HepG2 (cell line): ENCODE results near the gene GRK3. TPM values are rescaled to one million over a fixed set of nuclear protein-coding genes. Genes with fewer than 3 reads are reported as not detected.
A peak's percentile ranks its signal among the peaks of the same experiment; 100 is the strongest.

Experiments
- ASH2L ChIP-seq: fragments of 300-600, 200-600 bp; sonication (generic); IDR thresholded peaks from 2 replicates; pipeline ENCODE4 v1.7.0; 2017; ENCODE audit warnings: low read depth, mild to moderate bottlenecking, moderate library complexity, mixed read lengths, low read length; ENCODE audit not compliant: insufficient read length
- HDAC2 ChIP-seq: sonication (generic); formaldehyde crosslinking; IDR thresholded peaks from 2 replicates; pipeline ENCODE4 v1.4.0; 2020; ENCODE audit warnings: missing genetic modification reagents
- MED1 ChIP-seq: sonication (generic); formaldehyde crosslinking; IDR thresholded peaks from 2 replicates; pipeline ENCODE4 v1.4.0; 2020; ENCODE audit warnings: missing genetic modification reagents
- NCOA2 ChIP-seq: sonication (generic); formaldehyde crosslinking; IDR thresholded peaks from 2 replicates; pipeline ENCODE4 v1.8.0; 2022; ENCODE audit warnings: inconsistent platforms
- POLR2A ChIP-seq, 2 experiments: IDR thresholded peaks; 2 replicates each; pipeline ENCODE4 v1.6.1; 2011; ENCODE audit warnings: low read depth in 2 of 2, low read length in 2 of 2, mild to moderate bottlenecking in 1 of 2, moderate library complexity in 1 of 2; ENCODE audit not compliant: insufficient read depth in 1 of 2
- RERE ChIP-seq: IDR thresholded peaks from 2 replicates; pipeline ENCODE4 v1.6.1; 2016; ENCODE audit warnings: low read depth, missing genetic modification reagents, missing compliant biosample characterization
- SALL1 ChIP-seq: sonication (generic); formaldehyde crosslinking; IDR thresholded peaks from 2 replicates; pipeline ENCODE4 v1.8.0; 2022; ENCODE audit warnings: mild to moderate bottlenecking, missing genetic modification reagents
- ZGPAT ChIP-seq: IDR thresholded peaks from 2 replicates; pipeline ENCODE4 v1.6.1; 2016; ENCODE audit warnings: mild to moderate bottlenecking
- polyA plus RNA-seq, 8 experiments: library from polyadenylated mRNA; depleted of rRNA in 3 of 8; stranded (reverse) in 7 of 8; unstranded in 1 of 8; fragments of >200 nt; fragmentation: Illumina TruSeq in 4 of 8; extraction: Trizol in 4 of 8; gene quantifications; 2 replicates each; pipeline versions ENCODE4 v1.2.1 to v1.2.3, GENCODE V29; 2011 to 2016; ENCODE audit warnings: low read depth in 4 of 8, missing spikeins in 1 of 8, mixed read lengths in 1 of 8; ENCODE audit not compliant: insufficient read depth in 1 of 8
- total RNA-seq, 5 experiments: library from RNA; depleted of rRNA; stranded (reverse); fragments of >200 nt; fragmentation: Illumina TruSeq; extraction: Trizol; gene quantifications; 2 replicates each; pipeline ENCODE4 v1.2.3, GENCODE V29; 2016; ENCODE audit warnings: low read depth in 1 of 5
- TF ChIP-seq, protein P1 (sequence below): sonication (generic); formaldehyde crosslinking; IDR thresholded peaks from 2 replicates; pipeline ENCODE4 v1.4.0; 2020; ENCODE audit warnings: missing genetic modification reagents, low read depth, mild to moderate bottlenecking, borderline replicate concordance
- TF ChIP-seq, protein P2 (sequence below): sonication (generic); formaldehyde crosslinking; conservative IDR thresholded peaks from 2 replicates; pipeline ENCODE4 v1.4.0; 2020; ENCODE audit warnings: mild to moderate bottlenecking, missing genetic modification reagents, moderate library complexity

Gene GRK3
- total and polyA plus RNA-seq, 2 of the 13 experiments (the other 11 are each of a cell fraction or from before 2014, with no cell fraction given): 8.5 to 16.7 TPM

DNA sequence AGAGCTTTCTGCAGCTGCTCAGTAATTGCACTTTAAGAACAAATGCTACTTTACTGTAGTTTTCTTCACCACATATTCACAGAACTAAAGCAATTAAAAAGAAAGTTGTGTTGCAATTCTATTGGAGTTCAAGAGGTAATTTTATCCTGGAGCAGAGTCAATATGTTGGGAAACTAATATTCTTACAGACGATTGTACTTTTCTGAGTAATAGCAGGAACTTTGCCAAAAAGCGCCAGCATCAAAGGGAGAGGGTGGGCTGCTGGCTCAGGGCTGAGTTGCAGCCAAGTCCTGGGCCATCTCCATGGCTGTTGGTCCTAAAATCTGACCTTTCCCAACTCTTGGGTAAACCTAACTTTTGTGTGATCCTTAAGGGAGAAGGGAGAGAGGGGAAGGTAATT, 104.0 kb downstream of the GRK3 start (continued):
- peak; percentile 61; the same call in 1 of the 2 replicates for TF ChIP-seq ZGPAT (CRISPR knock-in tag)
- TF ChIP-seq ASH2L: peak; percentile 61
- TF ChIP-seq NCOA2 (CRISPR knock-in tag): peak; percentile 84
- peak; percentile 38; the same call in 1 of the 2 replicates for TF ChIP-seq RERE (CRISPR knock-in tag)
- TF ChIP-seq MED1 (CRISPR knock-in tag): peak; percentile 35; the same call in 1 of the 2 replicates
- peak; percentile 58 for TF ChIP-seq SALL1 (CRISPR knock-in tag)
- peak; percentile 66 for TF ChIP-seq HDAC2 (CRISPR knock-in tag)
- TF ChIP-seq, protein P1, sequence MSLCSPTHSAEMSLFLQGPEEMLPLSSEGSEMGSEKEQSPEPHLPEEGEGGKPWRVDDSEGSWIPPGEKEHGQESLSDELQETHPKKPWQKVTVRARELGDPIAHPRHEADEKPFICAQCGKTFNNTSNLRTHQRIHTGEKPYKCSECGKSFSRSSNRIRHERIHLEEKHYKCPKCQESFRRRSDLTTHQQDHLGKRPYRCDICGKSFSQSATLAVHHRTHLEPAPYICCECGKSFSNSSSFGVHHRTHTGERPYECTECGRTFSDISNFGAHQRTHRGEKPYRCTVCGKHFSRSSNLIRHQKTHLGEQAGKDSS (CRISPR knock-in tag): no peak
- TF ChIP-seq POLR2A (IDR thresholded peaks at IDR 0.05; ENCODE audit: insufficient read depth in 1 of 2, low read depth in 2 of 2, low read length in 2 of 2): no peak
- TF ChIP-seq, protein P2, sequence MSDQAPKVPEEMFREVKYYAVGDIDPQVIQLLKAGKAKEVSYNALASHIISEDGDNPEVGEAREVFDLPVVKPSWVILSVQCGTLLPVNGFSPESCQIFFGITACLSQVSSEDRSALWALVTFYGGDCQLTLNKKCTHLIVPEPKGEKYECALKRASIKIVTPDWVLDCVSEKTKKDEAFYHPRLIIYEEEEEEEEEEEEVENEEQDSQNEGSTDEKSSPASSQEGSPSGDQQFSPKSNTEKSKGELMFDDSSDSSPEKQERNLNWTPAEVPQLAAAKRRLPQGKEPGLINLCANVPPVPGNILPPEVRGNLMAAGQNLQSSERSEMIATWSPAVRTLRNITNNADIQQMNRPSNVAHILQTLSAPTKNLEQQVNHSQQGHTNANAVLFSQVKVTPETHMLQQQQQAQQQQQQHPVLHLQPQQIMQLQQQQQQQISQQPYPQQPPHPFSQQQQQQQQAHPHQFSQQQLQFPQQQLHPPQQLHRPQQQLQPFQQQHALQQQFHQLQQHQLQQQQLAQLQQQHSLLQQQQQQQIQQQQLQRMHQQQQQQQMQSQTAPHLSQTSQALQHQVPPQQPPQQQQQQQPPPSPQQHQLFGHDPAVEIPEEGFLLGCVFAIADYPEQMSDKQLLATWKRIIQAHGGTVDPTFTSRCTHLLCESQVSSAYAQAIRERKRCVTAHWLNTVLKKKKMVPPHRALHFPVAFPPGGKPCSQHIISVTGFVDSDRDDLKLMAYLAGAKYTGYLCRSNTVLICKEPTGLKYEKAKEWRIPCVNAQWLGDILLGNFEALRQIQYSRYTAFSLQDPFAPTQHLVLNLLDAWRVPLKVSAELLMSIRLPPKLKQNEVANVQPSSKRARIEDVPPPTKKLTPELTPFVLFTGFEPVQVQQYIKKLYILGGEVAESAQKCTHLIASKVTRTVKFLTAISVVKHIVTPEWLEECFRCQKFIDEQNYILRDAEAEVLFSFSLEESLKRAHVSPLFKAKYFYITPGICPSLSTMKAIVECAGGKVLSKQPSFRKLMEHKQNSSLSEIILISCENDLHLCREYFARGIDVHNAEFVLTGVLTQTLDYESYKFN (CRISPR knock-in tag): peak; percentile 40
